Measurements from ENCODE around the gene CAMSAP2.

GRCh38 chr1:200780545-200781369 is 42.1 kb downstream of the CAMSAP2 start:
- no peak for TF ChIP-seq CTCF (IDR thresholded peaks at IDR 0.05)
- no peak for TF ChIP-seq POLR2A (IDR thresholded peaks at IDR 0.05)
